B cell (primary cell): Measurements from ENCODE around the gene PLAAT3. TPM values are rescaled to one million over a fixed set of nuclear protein-coding genes. Genes with fewer than 3 reads are reported as not detected.

ENCODE experiments used
- ATAC-seq: fragments of 200-7000 bp; cut with Tn5 transposase; one replicate; pipeline ENCODE4 v1.10.0; 2021; ENCODE audit warnings: low read depth, mild to moderate bottlenecking, moderate number of reproducible peaks, moderate library complexity
- CTCF ChIA-PET: fragments of 350-600 bp; sonication (Branson Sonifier 250); formaldehyde crosslinking; loops from one replicate; lab custom pipeline; 2021; ENCODE audit warnings: antibody characterized with exemption, inconsistent platforms; lab: Charles Lee
- POLR2A ChIA-PET: fragments of 350-600 bp; sonication (Branson Sonifier 250); formaldehyde crosslinking; loops from one replicate; lab custom pipeline; 2021; ENCODE audit warnings: antibody characterized with exemption; lab: Charles Lee
- DNase-seq: peaks from one replicate; pipeline ENCODE4 v3.0.0; 2013
- H2AFZ ChIP-seq: 2 replicates; pipeline ENCODE4 v1.6.1; 2012; ENCODE audit warnings: mild to moderate bottlenecking, low read depth, low read length; ENCODE audit not compliant: insufficient read depth, poor library complexity, severe bottlenecking
- H3K27ac ChIP-seq, 2 donors: 1 replicate in 1 of 2; 2 replicates in 1 of 2; pipeline ENCODE4 v1.5.1; 2012 to 2013; ENCODE audit warnings: low read length in 2 of 2, mild to moderate bottlenecking in 2 of 2, moderate library complexity in 1 of 2
- H3K27me3 ChIP-seq, 4 experiments: fragments of 200-600 bp in 1 of 4; sonication (generic) in 1 of 4; replicated peaks in 1 of 4; 1 replicate in 2 of 4; 2 replicates in 2 of 4; pipeline versions ENCODE4 v1.6.1 to v1.7.0; 2013 to 2016; ENCODE audit warnings: low read length in 3 of 4, mild to moderate bottlenecking in 2 of 4, mixed read lengths in 1 of 4, moderate library complexity in 1 of 4; ENCODE audit not compliant: insufficient read depth in 4 of 4, control insufficient read depth in 3 of 4; ENCODE audit errors: control extremely low read depth in 1 of 4
- H3K36me3 ChIP-seq, 2 experiments: replicated peaks in 1 of 2; 1 replicate in 1 of 2; 2 replicates in 1 of 2; pipeline versions ENCODE4 v1.6.1 to v1.7.1; 2013; ENCODE audit warnings: low read length in 1 of 2; ENCODE audit not compliant: insufficient read depth in 2 of 2, control insufficient read depth in 1 of 2; ENCODE audit errors: control extremely low read depth in 1 of 2, extremely low read depth in 1 of 2
- H3K4me1 ChIP-seq, 2 donors: fragments of 200-600 bp in 1 of 2; sonication (generic) in 1 of 2; 1 replicate in 1 of 2; 2 replicates in 1 of 2; pipeline versions ENCODE4 v1.5.1 to v1.6.1; 2013 to 2017; ENCODE audit warnings: low read length in 2 of 2; ENCODE audit not compliant: control insufficient read depth in 2 of 2, insufficient read depth in 2 of 2
- H3K4me2 ChIP-seq: replicated peaks from 2 replicates; pipeline ENCODE3; 2012; ENCODE audit warnings: mild to moderate bottlenecking, low read depth, low read length; ENCODE audit not compliant: poor library complexity, severe bottlenecking
- H3K4me3 ChIP-seq, 5 experiments: fragments of 200-600 bp in 1 of 5; sonication (generic) in 1 of 5; 1 replicate in 3 of 5; 2 replicates in 2 of 5; pipeline versions ENCODE4 v1.5.1 to v1.7.0; 2011 to 2016; ENCODE audit warnings: low read length in 4 of 5, mild to moderate bottlenecking in 4 of 5, low read depth in 2 of 5, control low read depth in 1 of 5, moderate library complexity in 1 of 5; ENCODE audit not compliant: insufficient read depth in 1 of 5; ENCODE audit errors: control extremely low read depth in 1 of 5, extremely low read depth in 1 of 5
- H3K79me2 ChIP-seq: fragments of 200-600 bp; sonication (generic); one replicate; pipeline ENCODE4 v1.6.0; 2016; ENCODE audit warnings: low read length; ENCODE audit not compliant: control insufficient read depth, insufficient read depth
- H3K9ac ChIP-seq: fragments of 200-600 bp; sonication (generic); 2 replicates; pipeline ENCODE4 v1.6.1; 2017; ENCODE audit warnings: mild to moderate bottlenecking, low read length, moderate library complexity
- H3K9me3 ChIP-seq, 3 donors: one replicate each; pipeline versions ENCODE4 v1.6.1 to v1.7.1; 2013; ENCODE audit warnings: low read length in 2 of 3; ENCODE audit not compliant: control insufficient read depth in 2 of 3, insufficient read depth in 1 of 3; ENCODE audit errors: control extremely low read depth in 1 of 3
- H4K20me1 ChIP-seq: 2 replicates; pipeline ENCODE4 v1.6.0; 2012; ENCODE audit warnings: mild to moderate bottlenecking, low read length; ENCODE audit not compliant: insufficient read depth, control insufficient read depth, poor library complexity, severe bottlenecking
- H3K27ac Mint-ChIP-seq: one replicate; pipeline ENCODE4 v1.8.0; 2021; ENCODE audit warnings: mixed read lengths
- H3K27me3 Mint-ChIP-seq: one replicate; pipeline ENCODE4 v1.8.0; 2021; ENCODE audit warnings: mixed read lengths
- H3K4me1 Mint-ChIP-seq: one replicate; pipeline ENCODE4 v1.8.0; 2021; ENCODE audit warnings: mixed read lengths
- H3K4me3 Mint-ChIP-seq: one replicate; pipeline ENCODE4 v1.8.0; 2021; ENCODE audit warnings: mixed read lengths
- H3K9me3 Mint-ChIP-seq: one replicate; pipeline ENCODE4 v1.8.0; 2022; ENCODE audit warnings: mixed read lengths; ENCODE audit not compliant: insufficient read depth
- CTCF ChIP-seq: fragments of 200-600 bp; IDR thresholded peaks from one replicate; pipeline ENCODE4 v1.8.0; 2022; ENCODE audit warnings: antibody characterized with exemption, mild to moderate bottlenecking
- EZH2 ChIP-seq: IDR thresholded peaks from 2 replicates; pipeline ENCODE4 v1.6.1; 2012; ENCODE audit warnings: borderline replicate concordance, low read depth, mild to moderate bottlenecking, moderate library complexity, low read length; ENCODE audit not compliant: insufficient read depth, poor library complexity, severe bottlenecking
- WGBS: methylation state at CpG from one replicate; pipeline ENCODE4 v1.1.5; 2013; ENCODE audit warnings: missing lambda C conversion rate; ENCODE audit not compliant: insufficient coverage; 5-methylcytosine and 5-hydroxymethylcytosine counted together
- intact Hi-C: fragments of 100-400 bp; cut with micrococcal nuclease; formaldehyde crosslinking; loops from one replicate; pipeline ENCODE4 v1.10.0; 2022
- polyA plus RNA-seq: library from polyadenylated mRNA; depleted of rRNA; stranded (reverse); fragments of >200 nt; gene quantifications from 2 replicates; pipeline ENCODE4 v1.2.3, GENCODE V29; 2012
- total RNA-seq, 2 donors: library from RNA; stranded (reverse); fragments of 120-200 nt in 1 of 2; gene quantifications; 1 replicate in 1 of 2; 2 replicates in 1 of 2; pipeline versions ENCODE4 v1.2.3 to v1.2.4, GENCODE V29; 2013 to 2022

PLAAT3 gene
- total and polyA plus RNA-seq, 2 donors (not counting 1 experiment from before 2014, with no cell fraction given), result 2.3 to 3.1 TPM

- POLR2A ChIA-PET, result no interaction called here
- WGBS, result no CpG with 5 or more reads among the region's 3 CpGs
- intact Hi-C loops, result no loop called here
Observed at GRCh38 chr11:63643205-63643604, 29.0 kb upstream of the PLAAT3 start.

GRCh38 chr11:63641727-63642126, 27.5 kb upstream of the PLAAT3 start:
- no peak overlapping the region for H3K27ac ChIP-seq
- intact Hi-C loops, result no loop called here
- ATAC-seq (no peak), DNase-seq (no peak)
- no peak overlapping the region for H2AFZ ChIP-seq
- Mint-ChIP-seq H3K27ac (no peak overlapping the region), H3K4me3 (no peak overlapping the region), H3K4me1 (no peaks in the 10 kb centered on the region), H3K27me3 (no peaks in the 10 kb centered on the region), H3K9me3 (no peaks in the 10 kb centered on the region)
- TF ChIP-seq CTCF (no peak), EZH2 (no peak)
- H3K4me1 ChIP-seq, result no peaks in the 10 kb centered on the region
- ChIA-PET CTCF (interaction anchor here (1.2 to 6.6 kb wide), 3 partner anchors 96 to 163 kb away, joined by 4 to 202 read pairs (median 9); no protein-coding TSS in a partner anchor), POLR2A (no interaction called here)
- H3K9ac ChIP-seq, result no peak overlapping the region
- peaks cover 0 to 1% (median 0%) of the 10 kb centered on the region in 3 donors for H3K9me3 ChIP-seq
- H3K4me2 ChIP-seq, result no peak overlapping the region
- H3K4me3 ChIP-seq, result no peak overlapping the region
- H3K36me3 ChIP-seq, result peaks cover 15 to 38% of the 10 kb centered on the region in 2 experiments
- no peaks in the 10 kb centered on the region for H3K79me2 ChIP-seq
- no peaks in the 10 kb centered on the region for H4K20me1 ChIP-seq
- H3K27me3 ChIP-seq, result no peaks in the 10 kb centered on the region

More at GRCh38 chr11:63643205-63643604, 29.0 kb upstream of the PLAAT3 start:
- Histone ChIP-seq H3K9me3 (peaks cover 0 to 1% (median 0%) of the 10 kb centered on the region in 3 donors), H3K36me3 (peaks cover 16 to 47% of the 10 kb centered on the region in 2 experiments), H3K9ac (no peak overlapping the region), H3K4me2 (no peak overlapping the region), H3K79me2 (no peaks in the 10 kb centered on the region), H3K27me3 (no peaks in the 10 kb centered on the region), H3K27ac (no peak overlapping the region), H2AFZ (no peak overlapping the region), H4K20me1 (no peaks in the 10 kb centered on the region), H3K4me1 (no peaks in the 10 kb centered on the region), H3K4me3 (no peak overlapping the region)
- H3K9me3 Mint-ChIP-seq, result no peaks in the 10 kb centered on the region
- H3K27ac Mint-ChIP-seq, result no peak overlapping the region
- H3K4me3 Mint-ChIP-seq, result no peak overlapping the region
- DNase-seq (no peak), ATAC-seq (no peak)
- no peaks in the 10 kb centered on the region for H3K4me1 Mint-ChIP-seq
- H3K27me3 Mint-ChIP-seq, result no peaks in the 10 kb centered on the region
- no peak for TF ChIP-seq EZH2
- no peak for TF ChIP-seq CTCF
- CTCF ChIA-PET, result interaction anchor here (0.6 to 1.6 kb wide), 8 partner anchors 15 to 165 kb away, joined by 3 to 9 read pairs (median 4); no protein-coding TSS in a partner anchor
